Liver (tissue), 10 donors: ENCODE results near the gene EOGT. TPM values are rescaled to one million over a fixed set of nuclear protein-coding genes. Genes with fewer than 3 reads are reported as not detected.

Experiments
- DNase-seq: peaks from one replicate; pipeline ENCODE4 v3.0.0-alpha.2; 2017; ENCODE audit warnings: low spot score
- H3K27ac ChIP-seq, 2 donors: one replicate each; pipeline ENCODE4 v1.7.0; 2013; ENCODE audit warnings: inconsistent platforms in 2 of 2, low read length in 2 of 2, control low read depth in 1 of 2, low read depth in 1 of 2, mild to moderate bottlenecking in 1 of 2
- H3K27me3 ChIP-seq, 4 donors: one replicate each; pipeline versions ENCODE4 v1.6.1 to v1.7.0; 2013; ENCODE audit warnings: low read length in 3 of 4, inconsistent platforms in 1 of 4, mild to moderate bottlenecking in 1 of 4, moderate library complexity in 1 of 4; ENCODE audit not compliant: control insufficient read depth in 4 of 4, insufficient read depth in 4 of 4
- H3K36me3 ChIP-seq, 4 donors: one replicate each; pipeline versions ENCODE4 v1.6.1 to v1.7.0; 2013; ENCODE audit warnings: low read length in 3 of 4, mild to moderate bottlenecking in 3 of 4, low read depth in 1 of 4, moderate library complexity in 1 of 4; ENCODE audit not compliant: control insufficient read depth in 4 of 4, insufficient read depth in 3 of 4
- H3K4me1 ChIP-seq, 4 donors: one replicate each; pipeline versions ENCODE4 v1.6.1 to v1.7.0; 2013; ENCODE audit warnings: low read length in 3 of 4, mild to moderate bottlenecking in 3 of 4, moderate library complexity in 1 of 4; ENCODE audit not compliant: control insufficient read depth in 4 of 4, insufficient read depth in 4 of 4
- H3K4me3 ChIP-seq, 3 donors: one replicate each; pipeline versions ENCODE4 v1.6.1 to v1.7.0; 2013; ENCODE audit warnings: low read length in 3 of 3, control low read depth in 1 of 3, low read depth in 1 of 3, mild to moderate bottlenecking in 1 of 3
- H3K9ac ChIP-seq, 2 donors: one replicate each; pipeline ENCODE4 v1.7.0; 2013; ENCODE audit warnings: low read length in 2 of 2, mild to moderate bottlenecking in 2 of 2, moderate library complexity in 2 of 2, control low read depth in 1 of 2, low read depth in 1 of 2
- H3K9me3 ChIP-seq, 4 donors: one replicate each; pipeline versions ENCODE4 v1.6.1 to v1.7.0; 2013; ENCODE audit warnings: low read length in 3 of 4; ENCODE audit not compliant: control insufficient read depth in 4 of 4
- ATF3 ChIP-seq: IDR thresholded peaks from 2 replicates; pipeline ENCODE4 v1.6.1; 2016; ENCODE audit warnings: antibody characterized with exemption
- CTCF ChIP-seq: fragments of 150-350 bp; IDR thresholded peaks from 2 replicates; pipeline ENCODE4 v1.5.1; 2017; ENCODE audit warnings: improper control_type of control experiment, low read depth, low read length; ENCODE audit not compliant: missing input control
- FOXA2 ChIP-seq: IDR thresholded peaks from 2 replicates; pipeline ENCODE4 v1.6.1; 2016; ENCODE audit warnings: antibody characterized with exemption
- GABPA ChIP-seq, 2 donors: IDR thresholded peaks in 1 of 2; conservative IDR thresholded peaks in 1 of 2; 2 replicates each; pipeline ENCODE4 v1.6.1; 2016; ENCODE audit warnings: antibody characterized with exemption in 2 of 2, mild to moderate bottlenecking in 1 of 2, moderate library complexity in 1 of 2
- HNF4G ChIP-seq: IDR thresholded peaks from 2 replicates; pipeline ENCODE4 v1.6.1; 2016; ENCODE audit warnings: antibody characterized with exemption
- JUND ChIP-seq, 2 donors: IDR thresholded peaks; 2 replicates each; pipeline ENCODE4 v1.6.1; 2016; ENCODE audit warnings: antibody characterized with exemption in 2 of 2
- MAX ChIP-seq: IDR thresholded peaks from 2 replicates; pipeline ENCODE4 v1.6.1; 2016; ENCODE audit warnings: antibody characterized with exemption
- REST ChIP-seq: IDR thresholded peaks from 2 replicates; pipeline ENCODE4 v1.6.1; 2016; ENCODE audit warnings: antibody characterized with exemption, mild to moderate bottlenecking
- RXRA ChIP-seq, 2 donors: IDR thresholded peaks; 2 replicates each; pipeline ENCODE4 v1.6.1; 2017 to 2018; ENCODE audit warnings: antibody characterized with exemption in 2 of 2, mild to moderate bottlenecking in 1 of 2
- TAF1 ChIP-seq: conservative IDR thresholded peaks from 2 replicates; pipeline ENCODE4 v1.6.1; 2016; ENCODE audit warnings: antibody characterized with exemption, mild to moderate bottlenecking
- ZBTB33 ChIP-seq: IDR thresholded peaks from 2 replicates; pipeline ENCODE4 v1.6.1; 2016; ENCODE audit warnings: antibody characterized with exemption
- WGBS: extraction: QIAGEN DNeasy Blood & Tissue Kit; methylation state at CpG from one replicate; pipeline ENCODE4 v1.1.7; 2013; 5-methylcytosine and 5-hydroxymethylcytosine counted together
- polyA plus RNA-seq, 2 donors: library from polyadenylated mRNA; stranded (reverse) in 1 of 2; unstranded in 1 of 2; fragments of 200-250 nt in 1 of 2; fragments of >200 nt in 1 of 2; fragmentation: Nextera tagmentation in 1 of 2; extraction: Ambion mirVana in 1 of 2; gene quantifications; one replicate each; pipeline versions ENCODE4 v1.2.1 to v1.2.3, GENCODE V29; 2013 to 2015
- small RNA-seq: library from RNA; depleted of rRNA; stranded (forward); fragments of <200 nt; gene quantifications from one replicate; pipeline ENCODE3, GENCODE V24; 2014
- total RNA-seq, 2 donors: library from RNA; depleted of rRNA; stranded (reverse); fragments of >200 nt; gene quantifications; one replicate each; pipeline ENCODE4 v1.2.3, GENCODE V29; 2014
- donor health status: healthy.
- donor health status: healthy.
- donor health status: healthy.
- donor health status: healthy.
- donor health status: healthy.

EOGT gene
- total and polyA plus RNA-seq, 4 donors: 2.6 to 7.5 (median 5.1) TPM

GRCh38 chr3:68935778-68936177 is 77.7 kb downstream of the EOGT start:
- Histone ChIP-seq H3K9ac (no peak overlapping the region), H3K27me3 (peaks cover 2 to 19% (median 7%) of the 10 kb centered on the region in 4 donors), H3K4me3 (no peak overlapping the region), H3K27ac (no peak overlapping the region), H3K9me3 (no peaks in the 10 kb centered on the region), H3K4me1 (peaks cover 0 to 3% (median under 1%) of the 10 kb centered on the region in 4 donors), H3K36me3 (no peaks in the 10 kb centered on the region)
- DNase-seq: no peak
- TF ChIP-seq RXRA (IDR thresholded peaks at IDR 0.05): no peak
- no peak for TF ChIP-seq JUND (IDR thresholded peaks at IDR 0.05)
- TF ChIP-seq FOXA2: no peak
- no peak for TF ChIP-seq TAF1
- 43% methylated on average over 6 of the region's 6 CpGs for WGBS

GRCh38 chr3:68931406-68932149 is 81.9 kb downstream of the EOGT start:
- WGBS: 15% methylated on average over 41 of the region's 41 CpGs
- Histone ChIP-seq H3K4me3 (no peak overlapping the region), H3K4me1 (peaks cover 0 to 3% (median under 1%) of the 10 kb centered on the region in 4 donors), H3K27ac (no peak overlapping the region), H3K9ac (no peak overlapping the region), H3K36me3 (no peaks in the 10 kb centered on the region), H3K27me3 (peaks cover 2 to 17% (median 8%) of the 10 kb centered on the region in 4 donors), H3K9me3 (no peaks in the 10 kb centered on the region)
- no peak for TF ChIP-seq RXRA (IDR thresholded peaks at IDR 0.05)
- TF ChIP-seq REST: no peak
- TF ChIP-seq GABPA (IDR thresholded peaks at IDR 0.05 in 1 of 2, conservative IDR thresholded peaks at IDR 0.05 in 1 of 2): no peak
- TF ChIP-seq MAX: no peak
- no peak for TF ChIP-seq CTCF
- TF ChIP-seq ATF3: no peak
- TF ChIP-seq ZBTB33: no peak
- TF ChIP-seq JUND (IDR thresholded peaks at IDR 0.05): no peak
- no peak for TF ChIP-seq HNF4G
- no peak for DNase-seq

Small RNA genes within 50 kb of the gene (small RNA-seq; reads per million reads assigned to genes)
- gene MIR3136: 0.11 reads per million

Other genes starting within 250 kb of the EOGT start
- gene TAFA4, start 81.1 kb downstream of the EOGT start, total RNA-seq: under 1 TPM in 1 of 2 donors, not detected in 1; 0.70 TPM
- under 1 TPM in 1 of 2 donors, not detected in 1; 0.02 TPM for gene TAFA4, start 81.1 kb downstream of the EOGT start, polyA plus RNA-seq
- 10 to 100 TPM; 11.3 to 19.4 TPM for gene TMF1, start 38.6 kb upstream of the EOGT start, total RNA-seq
- 1 to 10 TPM; 5.5 to 5.9 TPM for gene TMF1, start 38.6 kb upstream of the EOGT start, polyA plus RNA-seq
- 10 to 100 TPM; 32.3 to 34.4 TPM for gene UBA3, start 66.7 kb upstream of the EOGT start, total RNA-seq
- gene UBA3, start 66.7 kb upstream of the EOGT start, polyA plus RNA-seq: 10 to 100 TPM; 13.1 to 20.5 TPM
- gene ARL6IP5, start 71.3 kb upstream of the EOGT start, total RNA-seq: 10 to 100 TPM; 28.7 to 38.9 TPM
- gene ARL6IP5, start 71.3 kb upstream of the EOGT start, polyA plus RNA-seq: 10 to 100 TPM; 25.1 to 46.0 TPM
- not detected for gene LMOD3, start 108.9 kb upstream of the EOGT start, total RNA-seq
- under 1 TPM; 0.02 to 0.04 TPM for gene LMOD3, start 108.9 kb upstream of the EOGT start, polyA plus RNA-seq